ENCODE data around the gene SEMA6D.

The SEMA6D gene

GRCh38 chr15:47716516-47716915, 789 bp upstream of the SEMA6D start:
- H3K4me1 ChIP-seq (ENCODE audit: low read length), result no peaks in the 10 kb centered on the region
- H3K36me3 ChIP-seq (replicated peaks; ENCODE audit: insufficient read depth, low read length), result no peaks in the 10 kb centered on the region
- H3K4me3 ChIP-seq (ENCODE audit: low read length), result no peak overlapping the region
- H3K9ac ChIP-seq (ENCODE audit: low read length), result no peak overlapping the region
- no peak overlapping the region for H3K4me2 ChIP-seq (ENCODE audit: low read depth, low read length)
- H3K27ac ChIP-seq (ENCODE audit: low read length), result no peak overlapping the region
- H2AFZ ChIP-seq (ENCODE audit: low read length), result no peak overlapping the region
- H3F3A ChIP-seq (ENCODE audit: insufficient read depth, low read length), result no peaks in the 10 kb centered on the region
- H3K9me3 ChIP-seq (replicated peaks; ENCODE audit: insufficient read depth, low read length), result no peaks in the 10 kb centered on the region
- H3K27me3 ChIP-seq (replicated peaks; ENCODE audit: insufficient read depth, low read length), result no peaks in the 10 kb centered on the region
- H4K20me1 ChIP-seq (ENCODE audit: insufficient read depth, low read length), result no peaks in the 10 kb centered on the region
- no peaks in the 10 kb centered on the region for H3K9me2 ChIP-seq (replicated peaks; ENCODE audit: insufficient read depth, low read length)
- TF ChIP-seq CTCF (IDR thresholded peaks at IDR 0.05; ENCODE audit: low read length), result no peak
- no peak for TF ChIP-seq EZH2phosphoT487 (IDR thresholded peaks at IDR 0.05; ENCODE audit: low read length)
- no peak for TF ChIP-seq EZH2 (optimal IDR thresholded peaks at IDR 0.05; ENCODE audit: low read depth, low read length)
- DNase-seq, result no peak
- H3K79me2 ChIP-seq (ENCODE audit: low read length), result no peaks in the 10 kb centered on the region

GRCh38 chr15:47718497-47719437, 1.5 kb downstream of the SEMA6D start:
- no peak for TF ChIP-seq EZH2 (optimal IDR thresholded peaks at IDR 0.05; ENCODE audit: low read depth, low read length)
- no peak for TF ChIP-seq EZH2phosphoT487 (IDR thresholded peaks at IDR 0.05; ENCODE audit: low read length)
- no peak for TF ChIP-seq CTCF (IDR thresholded peaks at IDR 0.05; ENCODE audit: low read length)
- Histone ChIP-seq H3K27me3 (replicated peaks; ENCODE audit: insufficient read depth, low read length) (no peaks in the 10 kb centered on the region), H3K36me3 (replicated peaks; ENCODE audit: insufficient read depth, low read length) (no peaks in the 10 kb centered on the region), H3K27ac (ENCODE audit: low read length) (no peak overlapping the region), H3K4me1 (ENCODE audit: low read length) (no peaks in the 10 kb centered on the region), H3K9me2 (replicated peaks; ENCODE audit: insufficient read depth, low read length) (no peaks in the 10 kb centered on the region; the same call in 1 of the 2 replicates), H3K9ac (ENCODE audit: low read length) (no peak overlapping the region), H3F3A (ENCODE audit: insufficient read depth, low read length) (no peaks in the 10 kb centered on the region), H3K9me3 (replicated peaks; ENCODE audit: insufficient read depth, low read length) (no peaks in the 10 kb centered on the region), H4K20me1 (ENCODE audit: insufficient read depth, low read length) (no peaks in the 10 kb centered on the region), H3K79me2 (ENCODE audit: low read length) (no peaks in the 10 kb centered on the region), H3K4me2 (ENCODE audit: low read depth, low read length) (no peak overlapping the region; the same call in 1 of the 2 replicates), H2AFZ (ENCODE audit: low read length) (no peak overlapping the region), H3K4me3 (ENCODE audit: low read length) (no peak overlapping the region)
- no peak for DNase-seq

GRCh38 chr15:47719730-47720129, 2.4 kb downstream of the SEMA6D start:
- H3K9me3 ChIP-seq (replicated peaks; ENCODE audit: insufficient read depth, low read length), result no peaks in the 10 kb centered on the region
- H3K79me2 ChIP-seq (ENCODE audit: low read length), result no peaks in the 10 kb centered on the region
- no peaks in the 10 kb centered on the region for H3K27me3 ChIP-seq (replicated peaks; ENCODE audit: insufficient read depth, low read length)
- no peak overlapping the region for H3K4me3 ChIP-seq (ENCODE audit: low read length)
- H3K4me1 ChIP-seq (ENCODE audit: low read length), result no peaks in the 10 kb centered on the region
- no peak overlapping the region for H3K9ac ChIP-seq (ENCODE audit: low read length)
- H3K4me2 ChIP-seq (ENCODE audit: low read depth, low read length), result no peak overlapping the region
- H2AFZ ChIP-seq (ENCODE audit: low read length), result no peak overlapping the region
- H3K36me3 ChIP-seq (replicated peaks; ENCODE audit: insufficient read depth, low read length), result no peaks in the 10 kb centered on the region
- TF ChIP-seq CTCF (IDR thresholded peaks at IDR 0.05; ENCODE audit: low read length) (no peak), EZH2phosphoT487 (IDR thresholded peaks at IDR 0.05; ENCODE audit: low read length) (no peak), EZH2 (optimal IDR thresholded peaks at IDR 0.05; ENCODE audit: low read depth, low read length) (no peak)
- no peaks in the 10 kb centered on the region for H3F3A ChIP-seq (ENCODE audit: insufficient read depth, low read length)
- no peak for DNase-seq
- no peaks in the 10 kb centered on the region; the same call in 1 of the 2 replicates for H3K9me2 ChIP-seq (replicated peaks; ENCODE audit: insufficient read depth, low read length)
- H3K27ac ChIP-seq (ENCODE audit: low read length), result no peak overlapping the region
- no peaks in the 10 kb centered on the region for H4K20me1 ChIP-seq (ENCODE audit: insufficient read depth, low read length)

Measured in MM.1S (cell line).